Esophagus muscularis mucosa (tissue), 4 donors: ENCODE measurements around the gene CALM1. TPM values are rescaled to one million over a fixed set of nuclear protein-coding genes. Genes with fewer than 3 reads are reported as not detected.

Experiments used
- DNase-seq: peaks from one replicate; pipeline ENCODE4 v3.0.0-alpha.2; 2017; ENCODE audit errors: extremely low spot score
- H3K27ac ChIP-seq, 4 donors: fragments of 200-600 bp; sonication (generic); replicated peaks in 1 of 4; 1 replicate in 3 of 4; 2 replicates in 1 of 4; pipeline ENCODE4 v1.5.1; 2016 to 2019; ENCODE audit warnings: mild to moderate bottlenecking in 1 of 4
- H3K27me3 ChIP-seq, 4 donors: fragments of 200-600 bp; sonication (generic); one replicate each; pipeline versions ENCODE4 v1.5.1 to v1.6.0; 2016 to 2019
- H3K36me3 ChIP-seq, 4 donors: fragments of 200-600 bp; sonication (generic); one replicate each; pipeline ENCODE4 v1.5.1; 2016 to 2019
- H3K4me1 ChIP-seq, 4 donors: fragments of 200-600 bp; sonication (generic); one replicate each; pipeline ENCODE4 v1.5.1; 2016 to 2019
- H3K4me3 ChIP-seq, 4 donors: fragments of 200-600 bp; sonication (generic); 1 replicate in 2 of 4; 2 replicates in 2 of 4; pipeline ENCODE4 v1.5.1; 2016 to 2019; ENCODE audit warnings: mild to moderate bottlenecking in 4 of 4, moderate library complexity in 1 of 4
- H3K9me3 ChIP-seq, 4 donors: fragments of 200-600 bp; sonication (generic); 1 replicate in 3 of 4; 2 replicates in 1 of 4; pipeline ENCODE4 v1.5.1; 2016 to 2019
- CTCF ChIP-seq, 3 experiments: fragments of 200-600 bp in 2 of 3; fragments of 450-650 bp in 1 of 3; sonication (generic) in 2 of 3; IDR thresholded peaks; one replicate each; pipeline ENCODE4 v1.5.1; 2017 to 2019; ENCODE audit warnings: antibody characterized with exemption in 3 of 3, mild to moderate bottlenecking in 2 of 3, moderate library complexity in 1 of 3
- EP300 ChIP-seq: sonication (generic); formaldehyde crosslinking; IDR thresholded peaks from one replicate; pipeline ENCODE4 v1.6.1; 2017; ENCODE audit warnings: antibody characterized with exemption
- POLR2A ChIP-seq: fragments of 450-650 bp; IDR thresholded peaks from one replicate; pipeline ENCODE4 v1.6.1; 2017; ENCODE audit warnings: antibody characterized with exemption, moderate library complexity, mild to moderate bottlenecking, low read depth
- POLR2AphosphoS5 ChIP-seq, 2 donors: sonication (generic); formaldehyde crosslinking; IDR thresholded peaks; one replicate each; pipeline ENCODE4 v1.6.1; 2017; ENCODE audit warnings: antibody characterized with exemption in 2 of 2
- WGBS: methylation state at CpG from one replicate; pipeline ENCODE4 v1.1.5; 2018; 5-methylcytosine and 5-hydroxymethylcytosine counted together
- intact Hi-C: fragments of 100-400 bp; cut with DNase I; formaldehyde crosslinking; loops from one replicate; pipeline ENCODE4 v1.15.1; 2023
- total RNA-seq, 4 donors: library from RNA; depleted of rRNA; stranded (reverse); fragments of >200 nt; gene quantifications; one replicate each; pipeline versions ENCODE4 v1.1.0 to v1.2.1, GENCODE V29; 2016

The CALM1 gene
- total RNA-seq, 4 donors from 2014 or later, result 482 to 847 (median 640) TPM

- 67% methylated on average over 7 of the region's 7 CpGs for WGBS
- intact Hi-C loops, result no loop called here
- Histone ChIP-seq H3K36me3 (peaks cover 35 to 62% (median 54%) of the 10 kb centered on the region in 4 donors), H3K27me3 (no peaks in the 10 kb centered on the region), H3K27ac (peak overlapping the region; percentile 94 to 97 (median 96)), H3K9me3 (no peaks in the 10 kb centered on the region), H3K4me3 (peak overlapping the region in 1 of 4 donors; percentile 82), H3K4me1 (peaks cover 49 to 79% (median 77%) of the 10 kb centered on the region in 4 donors)
- TF ChIP-seq EP300 (no peak), POLR2AphosphoS5 (IDR thresholded peaks at IDR 0.05) (no peak), POLR2A (no peak), CTCF (IDR thresholded peaks at IDR 0.05) (no peak)
- no peak for DNase-seq
Measured at GRCh38 chr14:90400904-90401561, 4.2 kb downstream of the CALM1 start.

- peaks cover 50 to 83% (median 81%) of the 10 kb centered on the region in 4 donors for H3K4me1 ChIP-seq
- intact Hi-C loops, result no loop called here
- H3K36me3 ChIP-seq, result peaks cover 35 to 72% (median 59%) of the 10 kb centered on the region in 4 donors
Measured at GRCh38 chr14:90402016-90402415, 5.2 kb downstream of the CALM1 start.

GRCh38 chr14:90403065-90403464, 6.2 kb downstream of the CALM1 start:
- Histone ChIP-seq H3K4me3 (peak overlapping the region in 2 of 4 donors; percentile 4 to 5), H3K27ac (peak overlapping the region; percentile 94 to 97 (median 96)), H3K27me3 (no peaks in the 10 kb centered on the region), H3K4me1 (peaks cover 52 to 94% (median 92%) of the 10 kb centered on the region in 4 donors), H3K9me3 (no peaks in the 10 kb centered on the region), H3K36me3 (peaks cover 35 to 78% (median 61%) of the 10 kb centered on the region in 4 donors)
- TF ChIP-seq POLR2AphosphoS5 (IDR thresholded peaks at IDR 0.05), result peak; percentile 69 to 74
- TF ChIP-seq EP300, result peak; percentile 69
- TF ChIP-seq CTCF (IDR thresholded peaks at IDR 0.05), result peak in 1 of 3 experiments; percentile 4
- no peak for TF ChIP-seq POLR2A
- DNase-seq, result no peak
- 48% methylated on average over 2 of the region's 2 CpGs for WGBS
- intact Hi-C loops, result no loop called here

More at GRCh38 chr14:90402016-90402415, 5.2 kb downstream of the CALM1 start:
- H3K4me3 ChIP-seq, result peak overlapping the region in 1 of 4 donors; percentile 4
- no peak for DNase-seq
- peak overlapping the region; percentile 94 to 97 (median 96) for H3K27ac ChIP-seq
- no peak for TF ChIP-seq CTCF (IDR thresholded peaks at IDR 0.05)
- no peak for TF ChIP-seq POLR2AphosphoS5 (IDR thresholded peaks at IDR 0.05)
- TF ChIP-seq EP300, result no peak
- TF ChIP-seq POLR2A, result no peak
- no peaks in the 10 kb centered on the region for H3K27me3 ChIP-seq
- no peaks in the 10 kb centered on the region for H3K9me3 ChIP-seq
- WGBS, result 49% methylated on average over 7 of the region's 7 CpGs

- intact Hi-C loops, result no loop called here
- no peak for DNase-seq
- 79% methylated on average over 9 of the region's 9 CpGs for WGBS
- H3K36me3 ChIP-seq, result peaks cover 35 to 76% (median 61%) of the 10 kb centered on the region in 4 donors
- H3K4me3 ChIP-seq, result no peak overlapping the region
- TF ChIP-seq POLR2A (no peak), EP300 (no peak), POLR2AphosphoS5 (IDR thresholded peaks at IDR 0.05) (peak in 1 of 2 donors; percentile 21)
- no peaks in the 10 kb centered on the region for H3K9me3 ChIP-seq
- H3K27ac ChIP-seq, result peak overlapping the region; percentile 94 to 97 (median 96)
- peaks cover 60 to 100% (median 100%) of the 10 kb centered on the region in 4 donors for H3K4me1 ChIP-seq
- H3K27me3 ChIP-seq, result no peaks in the 10 kb centered on the region
Measured at GRCh38 chr14:90405101-90405500, 8.3 kb downstream of the CALM1 start.

- WGBS, result 65% methylated on average over 4 of the region's 4 CpGs
Measured at GRCh38 chr14:90405755-90406154, 8.9 kb downstream of the CALM1 start.

More at GRCh38 chr14:90405755-90406154, 8.9 kb downstream of the CALM1 start:
- Histone ChIP-seq H3K9me3 (no peaks in the 10 kb centered on the region), H3K36me3 (peaks cover 35 to 69% (median 57%) of the 10 kb centered on the region in 4 donors), H3K4me3 (no peak overlapping the region), H3K27me3 (no peaks in the 10 kb centered on the region), H3K4me1 (peaks cover 54 to 98% (median 96%) of the 10 kb centered on the region in 4 donors), H3K27ac (peak overlapping the region; percentile 94 to 97 (median 96))
- DNase-seq, result no peak
- TF ChIP-seq POLR2AphosphoS5 (IDR thresholded peaks at IDR 0.05), result no peak
- no peak for TF ChIP-seq POLR2A
- no peak for TF ChIP-seq EP300
- no peak for TF ChIP-seq CTCF (IDR thresholded peaks at IDR 0.05)
- intact Hi-C loops, result no loop called here
